ENCODE data around the gene CAPN3. TPM values are rescaled to one million over a fixed set of nuclear protein-coding genes. Genes with fewer than 3 reads are reported as not detected.

CAPN3 gene
- total and polyA plus RNA-seq, 2 donors from 2014 or later: 12.9 to 39.7 TPM

GRCh38 chr15:42449770-42450424 is 90.6 kb downstream of the CAPN3 start:
- no peak overlapping the region for H3K27ac ChIP-seq (ENCODE audit: low read depth in 2 of 2, low read length in 2 of 2)
- H3K9me3 ChIP-seq (ENCODE audit: control insufficient read depth in 2 of 3, insufficient read depth in 1 of 3, low read length in 3 of 3): no peaks in the 10 kb centered on the region
- FAIRE-seq (no peak), DNase-seq (no peak)
- intact Hi-C loops (cut with DNase I): no loop called here
- peaks cover 11 to 34% (median 17%) of the 10 kb centered on the region in 3 donors for H3K36me3 ChIP-seq (ENCODE audit: control insufficient read depth in 2 of 3, insufficient read depth in 3 of 3, low read length in 3 of 3)
- H3K9ac ChIP-seq (ENCODE audit: low read length in 3 of 3): no peak overlapping the region
- H3K4me1 ChIP-seq (ENCODE audit: control insufficient read depth in 2 of 3, insufficient read depth in 2 of 3, low read depth in 1 of 3, low read length in 3 of 3): no peaks in the 10 kb centered on the region
- H3K4me3 ChIP-seq (ENCODE audit: low read length in 3 of 3): no peak overlapping the region
- H3K27me3 ChIP-seq (ENCODE audit: control insufficient read depth, insufficient read depth, low read length): no peaks in the 10 kb centered on the region
- TF ChIP-seq CTCF (IDR thresholded peaks at IDR 0.05; ENCODE audit: borderline replicate concordance, extremely low read depth, insufficient read depth): no peak

GRCh38 chr15:42450425-42450790 is 91.1 kb downstream of the CAPN3 start:
- Histone ChIP-seq H3K9ac (ENCODE audit: low read length in 3 of 3) (no peak overlapping the region), H3K4me3 (ENCODE audit: low read length in 3 of 3) (no peak overlapping the region), H3K9me3 (ENCODE audit: control insufficient read depth in 2 of 3, insufficient read depth in 1 of 3, low read length in 3 of 3) (no peaks in the 10 kb centered on the region), H3K27ac (ENCODE audit: low read depth in 2 of 2, low read length in 2 of 2) (no peak overlapping the region), H3K4me1 (ENCODE audit: control insufficient read depth in 2 of 3, insufficient read depth in 2 of 3, low read depth in 1 of 3, low read length in 3 of 3) (no peaks in the 10 kb centered on the region), H3K27me3 (ENCODE audit: control insufficient read depth, insufficient read depth, low read length) (no peaks in the 10 kb centered on the region), H3K36me3 (ENCODE audit: control insufficient read depth in 2 of 3, insufficient read depth in 3 of 3, low read length in 3 of 3) (peaks cover 11 to 29% (median 13%) of the 10 kb centered on the region in 3 donors)
- no peak for FAIRE-seq
- no peak for DNase-seq
- intact Hi-C loops (cut with DNase I): no loop called here
- TF ChIP-seq CTCF (IDR thresholded peaks at IDR 0.05; ENCODE audit: borderline replicate concordance, extremely low read depth, insufficient read depth): no peak

GRCh38 chr15:42453826-42454225 is 94.5 kb downstream of the CAPN3 start:
- peaks cover 8 to 12% (median 8%) of the 10 kb centered on the region in 3 donors for H3K4me1 ChIP-seq (ENCODE audit: control insufficient read depth in 2 of 3, insufficient read depth in 2 of 3, low read depth in 1 of 3, low read length in 3 of 3)
- H3K36me3 ChIP-seq (ENCODE audit: control insufficient read depth in 2 of 3, insufficient read depth in 3 of 3, low read length in 3 of 3): peaks cover 4 to 17% (median 10%) of the 10 kb centered on the region in 3 donors
- no peaks in the 10 kb centered on the region for H3K27me3 ChIP-seq (ENCODE audit: control insufficient read depth, insufficient read depth, low read length)
- no peaks in the 10 kb centered on the region for H3K9me3 ChIP-seq (ENCODE audit: control insufficient read depth in 2 of 3, insufficient read depth in 1 of 3, low read length in 3 of 3)
- no peak for TF ChIP-seq CTCF (IDR thresholded peaks at IDR 0.05; ENCODE audit: borderline replicate concordance, extremely low read depth, insufficient read depth)
- FAIRE-seq: no peak
- no peak overlapping the region for H3K4me3 ChIP-seq (ENCODE audit: low read length in 3 of 3)
- intact Hi-C loops (cut with DNase I): no loop called here
- no peak for DNase-seq
- H3K27ac ChIP-seq (ENCODE audit: low read depth in 2 of 2, low read length in 2 of 2): no peak overlapping the region
- no peak overlapping the region for H3K9ac ChIP-seq (ENCODE audit: low read length in 3 of 3)

Measured in kidney (tissue), 14 donors.